Osteoblast (primary cell): ENCODE measurements around the gene TAF4. TPM values are rescaled to one million over a fixed set of nuclear protein-coding genes. Genes with fewer than 3 reads are reported as not detected.

Source experiments
- DNase-seq: peaks from one replicate; pipeline ENCODE4 v3.0.0; 2011; ENCODE audit warnings: low spot score, mixed read lengths; ENCODE audit not compliant: insufficient read length; ENCODE audit errors: missing footprints
- H2AFZ ChIP-seq: 2 replicates; pipeline ENCODE4 v1.6.0; 2011; ENCODE audit warnings: mild to moderate bottlenecking, low read length
- H3K27ac ChIP-seq: 2 replicates; pipeline ENCODE4 v1.5.1; 2011; ENCODE audit warnings: mild to moderate bottlenecking, low read depth, low read length, moderate library complexity
- H3K27me3 ChIP-seq: 2 replicates; pipeline ENCODE4 v1.6.0; 2012; ENCODE audit warnings: mild to moderate bottlenecking, control low read depth, inconsistent platforms, low read length, moderate library complexity; ENCODE audit not compliant: insufficient read depth
- H3K36me3 ChIP-seq: 2 replicates; pipeline ENCODE4 v1.5.1; 2011; ENCODE audit warnings: mild to moderate bottlenecking, low read length, control low read depth, moderate library complexity; ENCODE audit not compliant: insufficient read depth
- H3K4me1 ChIP-seq: 2 replicates; pipeline ENCODE4 v1.5.1; 2011; ENCODE audit warnings: mild to moderate bottlenecking, low read length, control low read depth, moderate library complexity; ENCODE audit not compliant: insufficient read depth
- H3K4me2 ChIP-seq: 2 replicates; pipeline ENCODE4 v1.6.0; 2011; ENCODE audit warnings: mild to moderate bottlenecking, low read length; ENCODE audit not compliant: insufficient read depth
- H3K4me3 ChIP-seq: fragments of 200-600 bp; sonication (generic); 3 replicates; pipeline ENCODE4 v1.5.1; 2012; ENCODE audit warnings: mild to moderate bottlenecking, low read length, inconsistent platforms; ENCODE audit not compliant: insufficient read depth
- H3K79me2 ChIP-seq: 2 replicates; pipeline ENCODE4 v1.6.0; 2012; ENCODE audit warnings: mild to moderate bottlenecking, low read length, control low read depth, inconsistent platforms; ENCODE audit not compliant: insufficient read depth
- H3K9me3 ChIP-seq: 2 replicates; pipeline ENCODE4 v1.5.1; 2011; ENCODE audit warnings: low read depth, low read length, control low read depth
- H4K20me1 ChIP-seq: 2 replicates; pipeline ENCODE4 v1.6.0; 2012; ENCODE audit warnings: mild to moderate bottlenecking, low read length, control low read depth; ENCODE audit not compliant: insufficient read depth
- CTCF ChIP-seq: IDR thresholded peaks from 2 replicates; pipeline ENCODE4 v1.5.1; 2011; ENCODE audit warnings: mild to moderate bottlenecking, low read depth, low read length, moderate library complexity; ENCODE audit errors: extremely low read depth
- total RNA-seq: library from RNA; depleted of rRNA; stranded (reverse); fragments of >200 nt; gene quantifications from 2 replicates; pipeline ENCODE4 v1.2.3, GENCODE V29; 2012

The TAF4 gene
- total RNA-seq, 1 donor, result 4.3 TPM

DNA sequence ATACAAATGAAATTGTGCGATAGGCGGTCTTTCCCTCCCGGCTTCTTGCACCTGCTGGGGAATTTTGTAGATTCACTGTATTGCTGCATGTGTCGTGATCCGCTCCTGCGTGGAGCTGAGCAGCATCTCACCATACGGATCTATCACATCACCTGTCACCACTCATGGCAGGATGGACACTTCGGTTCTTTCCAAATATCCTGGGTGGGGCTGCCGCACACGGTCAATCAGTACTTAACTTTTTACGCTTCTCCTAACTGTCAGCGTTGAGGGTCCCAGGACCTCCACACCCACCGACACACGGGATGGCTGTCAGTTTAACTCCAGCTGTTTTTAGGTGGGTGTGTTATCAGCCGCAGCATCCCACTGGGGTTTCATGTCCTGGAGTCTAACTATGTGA lies 19.2 kb downstream of the TAF4 start:
- no peak for TF ChIP-seq CTCF
- Histone ChIP-seq H4K20me1 (peaks cover 48% of the 10 kb centered on the region), H3K4me3 (no peak overlapping the region), H2AFZ (no peak overlapping the region), H3K27me3 (no peaks in the 10 kb centered on the region), H3K36me3 (no peaks in the 10 kb centered on the region), H3K4me1 (peaks cover 4% of the 10 kb centered on the region), H3K27ac (no peak overlapping the region), H3K9me3 (no peaks in the 10 kb centered on the region), H3K79me2 (peaks cover 89% of the 10 kb centered on the region), H3K4me2 (no peak overlapping the region)
- peak; percentile 10 for DNase-seq

DNA sequence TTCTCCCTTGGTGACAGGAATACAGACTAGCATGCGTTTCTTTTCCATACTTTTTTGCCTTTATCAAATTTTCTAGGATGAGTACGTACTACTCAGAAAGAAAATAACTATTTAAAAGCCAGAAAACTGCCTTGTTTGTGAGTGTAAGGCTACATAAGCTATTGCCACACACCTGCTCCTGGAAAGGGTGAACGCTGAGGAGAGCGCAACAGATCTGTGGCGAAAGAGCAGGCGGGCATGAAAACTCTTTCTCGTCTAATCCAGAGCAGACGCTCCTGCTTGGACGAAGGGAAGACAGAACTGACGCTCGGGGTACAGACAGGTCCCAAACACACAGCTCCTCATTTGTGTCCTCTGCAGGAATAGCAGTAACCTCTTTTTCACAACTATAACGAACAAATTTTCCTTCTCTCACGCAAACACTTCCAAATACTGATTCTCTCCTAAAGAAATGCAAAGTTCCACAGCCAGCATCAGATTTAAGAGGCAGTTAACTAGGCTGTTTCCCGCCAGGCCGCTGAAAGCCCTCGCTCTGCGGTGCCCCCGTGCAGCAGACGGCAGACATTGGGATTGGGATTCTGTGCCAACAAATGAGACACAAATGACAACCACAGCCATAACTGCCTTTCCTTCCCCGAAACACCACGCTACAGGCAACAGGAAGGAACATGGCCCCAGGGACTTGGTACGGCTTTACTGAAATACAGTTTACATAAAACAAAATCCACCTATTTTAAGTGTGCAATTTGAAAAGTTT lies 20.0 kb downstream of the TAF4 start:
- no peak for TF ChIP-seq CTCF
- no peak overlapping the region for H3K4me2 ChIP-seq
- peaks cover 51% of the 10 kb centered on the region for H4K20me1 ChIP-seq

DNA sequence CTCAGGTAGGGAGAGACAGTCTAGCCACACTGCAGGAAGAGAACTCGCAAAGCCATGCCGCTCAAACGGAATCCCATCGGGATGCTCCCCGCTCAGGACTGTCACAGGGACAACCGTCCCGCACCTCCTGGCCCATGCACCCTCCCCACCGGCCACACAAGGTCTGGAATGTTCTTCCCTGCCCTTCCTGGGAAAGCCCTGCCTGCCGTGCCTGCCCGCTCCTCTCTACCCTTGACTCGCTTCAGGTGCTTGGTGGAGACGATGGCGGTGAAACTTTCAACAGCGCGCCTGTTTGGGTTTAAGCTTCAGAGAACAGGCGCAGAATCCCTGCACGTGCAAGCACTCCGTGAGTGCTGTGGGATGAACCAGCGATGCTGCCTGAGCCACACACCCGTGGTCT lies 20.6 kb downstream of the TAF4 start:
- H3K27ac ChIP-seq, result no peak overlapping the region
- H3K4me1 ChIP-seq, result peaks cover 4% of the 10 kb centered on the region
- no peak for TF ChIP-seq CTCF
- no peaks in the 10 kb centered on the region for H3K27me3 ChIP-seq
- no peak overlapping the region for H2AFZ ChIP-seq
- peak overlapping the region; percentile 44 for H3K4me2 ChIP-seq
- peaks cover 57% of the 10 kb centered on the region for H4K20me1 ChIP-seq
- no peaks in the 10 kb centered on the region for H3K9me3 ChIP-seq
- no peaks in the 10 kb centered on the region for H3K36me3 ChIP-seq
- peaks cover 88% of the 10 kb centered on the region for H3K79me2 ChIP-seq
- DNase-seq, result peak; percentile 3
- H3K4me3 ChIP-seq, result no peak overlapping the region

More for the DNA sequence above, 20.0 kb downstream of the TAF4 start:
- H3K36me3 ChIP-seq, result no peaks in the 10 kb centered on the region
- H3K4me3 ChIP-seq, result no peak overlapping the region
- H3K4me1 ChIP-seq, result peaks cover 4% of the 10 kb centered on the region
- no peaks in the 10 kb centered on the region for H3K9me3 ChIP-seq
- H2AFZ ChIP-seq, result no peak overlapping the region
- no peaks in the 10 kb centered on the region for H3K27me3 ChIP-seq
- peak; percentile 44 for DNase-seq
- peaks cover 88% of the 10 kb centered on the region for H3K79me2 ChIP-seq
- no peak overlapping the region for H3K27ac ChIP-seq

DNA sequence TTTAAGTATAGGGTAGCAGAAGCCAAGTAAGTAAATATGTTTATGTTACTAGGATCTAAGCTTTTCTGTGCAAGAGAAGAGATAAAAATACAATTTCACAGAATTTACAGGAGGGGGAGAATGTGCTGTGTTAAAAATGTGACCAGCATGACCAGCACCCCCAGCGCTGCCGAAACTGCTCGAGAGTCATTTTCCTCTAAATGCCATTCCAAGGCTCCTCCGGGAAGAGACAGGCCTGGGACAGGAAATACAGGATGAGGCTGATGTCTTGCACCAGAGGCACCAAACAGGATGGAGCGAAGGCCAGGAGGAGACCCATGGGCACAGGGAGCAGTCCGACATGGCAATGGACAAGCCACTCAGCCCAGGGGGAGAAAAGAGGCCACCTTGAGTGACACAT lies 21.1 kb downstream of the TAF4 start:
- Histone ChIP-seq H3K4me3 (no peak overlapping the region), H3K4me1 (peaks cover 4% of the 10 kb centered on the region), H3K4me2 (peak overlapping the region; percentile 44), H4K20me1 (peaks cover 60% of the 10 kb centered on the region), H3K79me2 (peaks cover 88% of the 10 kb centered on the region), H3K9me3 (no peaks in the 10 kb centered on the region), H3K36me3 (no peaks in the 10 kb centered on the region), H3K27me3 (no peaks in the 10 kb centered on the region), H2AFZ (no peak overlapping the region), H3K27ac (no peak overlapping the region)
- peak; percentile 34 for DNase-seq
- no peak for TF ChIP-seq CTCF
